Thyroid gland (tissue), 4 donors: ENCODE results near the gene ATF6. TPM values are rescaled to one million over a fixed set of nuclear protein-coding genes. Genes with fewer than 3 reads are reported as not detected.

Source experiments
- DNase-seq, 2 donors: peaks; one replicate each; pipeline ENCODE4 v3.0.0-alpha.2; 2019
- H3K27ac ChIP-seq, 3 donors: fragments of 200-600 bp; sonication (generic); 1 replicate in 2 of 3; 2 replicates in 1 of 3; pipeline ENCODE4 v1.5.1; 2016 to 2019; ENCODE audit warnings: mild to moderate bottlenecking in 1 of 3, moderate library complexity in 1 of 3
- H3K27me3 ChIP-seq: fragments of 200-600 bp; sonication (generic); one replicate; pipeline ENCODE4 v1.5.1; 2019
- H3K36me3 ChIP-seq, 2 donors: fragments of 200-600 bp; sonication (generic); one replicate each; pipeline ENCODE4 v1.5.1; 2016 to 2019
- H3K4me1 ChIP-seq, 2 donors: fragments of 200-600 bp; sonication (generic); one replicate each; pipeline ENCODE4 v1.5.1; 2017 to 2019
- H3K4me3 ChIP-seq, 3 donors: fragments of 200-600 bp; sonication (generic); replicated peaks in 1 of 3; 1 replicate in 2 of 3; 2 replicates in 1 of 3; pipeline ENCODE4 v1.5.1; 2016; ENCODE audit warnings: mild to moderate bottlenecking in 1 of 3
- H3K9me3 ChIP-seq: fragments of 200-600 bp; sonication (generic); one replicate; pipeline ENCODE4 v1.5.1; 2017
- CTCF ChIP-seq, 6 experiments: fragments of 200-600 bp in 3 of 6; fragments of 450-650 bp in 3 of 6; sonication (generic) in 3 of 6; IDR thresholded peaks; one replicate each; pipeline ENCODE4 v1.5.1; 2016 to 2019; ENCODE audit warnings: antibody characterized with exemption in 6 of 6, mild to moderate bottlenecking in 2 of 6, inconsistent platforms in 1 of 6, moderate library complexity in 1 of 6
- POLR2A ChIP-seq, 2 donors: fragments of 450-650 bp; IDR thresholded peaks; one replicate each; pipeline ENCODE4 v1.6.1; 2017; ENCODE audit warnings: antibody characterized with exemption in 2 of 2, mild to moderate bottlenecking in 2 of 2, moderate library complexity in 1 of 2
- WGBS, 2 donors: methylation state at CpG; one replicate each; pipeline ENCODE4 v1.1.5; 2017; 5-methylcytosine and 5-hydroxymethylcytosine counted together
- intact Hi-C: fragments of 100-400 bp; cut with DNase I; formaldehyde crosslinking; loops from one replicate; pipeline ENCODE4 v1.15.1; 2023
- total RNA-seq, 4 donors: library from RNA; depleted of rRNA; stranded (reverse); fragments of >200 nt; gene quantifications; one replicate each; pipeline ENCODE4 v1.2.3, GENCODE V29; 2016

ATF6 gene
- total RNA-seq, 4 donors from 2014 or later, result 35.8 to 45.6 (median 38.7) TPM

- Histone ChIP-seq H3K27ac (no peak overlapping the region), H3K4me3 (no peak overlapping the region), H3K4me1 (no peaks in the 10 kb centered on the region), H3K36me3 (peaks cover 0 to under 1% of the 10 kb centered on the region in 2 donors), H3K9me3 (no peaks in the 10 kb centered on the region), H3K27me3 (no peaks in the 10 kb centered on the region)
- no peak for DNase-seq
- TF ChIP-seq POLR2A (IDR thresholded peaks at IDR 0.05) (no peak), CTCF (IDR thresholded peaks at IDR 0.05) (no peak)
- 70 to 74% methylated on average over 8 of the region's 8 CpGs for whole genome bisulfite sequencing, 2 donors
- intact Hi-C loops, result no loop called here
These were observed 175.8 kb downstream of the ATF6 start for GRCh38 chr1:161941726-161942436.

- Histone ChIP-seq H3K9me3 (no peaks in the 10 kb centered on the region), H3K27ac (no peak overlapping the region), H3K4me3 (no peak overlapping the region), H3K36me3 (no peaks in the 10 kb centered on the region), H3K27me3 (no peaks in the 10 kb centered on the region), H3K4me1 (no peaks in the 10 kb centered on the region)
- intact Hi-C loops, result no loop called here
- DNase-seq, result no peak
- no peak for TF ChIP-seq CTCF (IDR thresholded peaks at IDR 0.05)
- TF ChIP-seq POLR2A (IDR thresholded peaks at IDR 0.05), result no peak
- WGBS, 2 donors, result 95 to 98% methylated on average over 1 of the region's 1 CpG
These were observed 177.6 kb downstream of the ATF6 start for GRCh38 chr1:161943737-161944136.

GRCh38 chr1:161944381-161944780 lies 178.3 kb downstream of the ATF6 start:
- no peak for TF ChIP-seq CTCF (IDR thresholded peaks at IDR 0.05)
- TF ChIP-seq POLR2A (IDR thresholded peaks at IDR 0.05), result no peak
- 76 to 92% methylated on average over 2 of the region's 2 CpGs for WGBS, 2 donors
- Histone ChIP-seq H3K36me3 (no peaks in the 10 kb centered on the region), H3K27ac (no peak overlapping the region), H3K4me1 (no peaks in the 10 kb centered on the region), H3K9me3 (no peaks in the 10 kb centered on the region), H3K27me3 (no peaks in the 10 kb centered on the region), H3K4me3 (no peak overlapping the region)
- no peak for DNase-seq
- intact Hi-C loops, result no loop called here

- no peak overlapping the region for H3K4me3 ChIP-seq
- DNase-seq, result no peak
- H3K9me3 ChIP-seq, result no peaks in the 10 kb centered on the region
- no peaks in the 10 kb centered on the region for H3K36me3 ChIP-seq
- no peak for TF ChIP-seq POLR2A (IDR thresholded peaks at IDR 0.05)
- TF ChIP-seq CTCF (IDR thresholded peaks at IDR 0.05), result no peak
- no peaks in the 10 kb centered on the region for H3K27me3 ChIP-seq
- H3K4me1 ChIP-seq, result no peaks in the 10 kb centered on the region
- intact Hi-C loops, result no loop called here
- no peak overlapping the region for H3K27ac ChIP-seq
- WGBS, 2 donors, result 92% methylated on average over 3 of the region's 3 CpGs
These were observed 179.4 kb downstream of the ATF6 start for GRCh38 chr1:161945306-161946060.
